ELR (cell line): ENCODE data around the gene CYP2S1.
"Not testable (repeated sequence)": the region's sequence is repeated elsewhere in the genome, so short reads cannot be mapped to it uniquely, and the experiment has no call there.

ENCODE experiments used
- DNase-seq: peaks from one replicate; pipeline ENCODE4 v3.0.0-alpha.2; 2015; ENCODE audit warnings: low read depth

CYP2S1 gene, protein sequence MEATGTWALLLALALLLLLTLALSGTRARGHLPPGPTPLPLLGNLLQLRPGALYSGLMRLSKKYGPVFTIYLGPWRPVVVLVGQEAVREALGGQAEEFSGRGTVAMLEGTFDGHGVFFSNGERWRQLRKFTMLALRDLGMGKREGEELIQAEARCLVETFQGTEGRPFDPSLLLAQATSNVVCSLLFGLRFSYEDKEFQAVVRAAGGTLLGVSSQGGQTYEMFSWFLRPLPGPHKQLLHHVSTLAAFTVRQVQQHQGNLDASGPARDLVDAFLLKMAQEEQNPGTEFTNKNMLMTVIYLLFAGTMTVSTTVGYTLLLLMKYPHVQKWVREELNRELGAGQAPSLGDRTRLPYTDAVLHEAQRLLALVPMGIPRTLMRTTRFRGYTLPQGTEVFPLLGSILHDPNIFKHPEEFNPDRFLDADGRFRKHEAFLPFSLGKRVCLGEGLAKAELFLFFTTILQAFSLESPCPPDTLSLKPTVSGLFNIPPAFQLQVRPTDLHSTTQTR

DNA sequence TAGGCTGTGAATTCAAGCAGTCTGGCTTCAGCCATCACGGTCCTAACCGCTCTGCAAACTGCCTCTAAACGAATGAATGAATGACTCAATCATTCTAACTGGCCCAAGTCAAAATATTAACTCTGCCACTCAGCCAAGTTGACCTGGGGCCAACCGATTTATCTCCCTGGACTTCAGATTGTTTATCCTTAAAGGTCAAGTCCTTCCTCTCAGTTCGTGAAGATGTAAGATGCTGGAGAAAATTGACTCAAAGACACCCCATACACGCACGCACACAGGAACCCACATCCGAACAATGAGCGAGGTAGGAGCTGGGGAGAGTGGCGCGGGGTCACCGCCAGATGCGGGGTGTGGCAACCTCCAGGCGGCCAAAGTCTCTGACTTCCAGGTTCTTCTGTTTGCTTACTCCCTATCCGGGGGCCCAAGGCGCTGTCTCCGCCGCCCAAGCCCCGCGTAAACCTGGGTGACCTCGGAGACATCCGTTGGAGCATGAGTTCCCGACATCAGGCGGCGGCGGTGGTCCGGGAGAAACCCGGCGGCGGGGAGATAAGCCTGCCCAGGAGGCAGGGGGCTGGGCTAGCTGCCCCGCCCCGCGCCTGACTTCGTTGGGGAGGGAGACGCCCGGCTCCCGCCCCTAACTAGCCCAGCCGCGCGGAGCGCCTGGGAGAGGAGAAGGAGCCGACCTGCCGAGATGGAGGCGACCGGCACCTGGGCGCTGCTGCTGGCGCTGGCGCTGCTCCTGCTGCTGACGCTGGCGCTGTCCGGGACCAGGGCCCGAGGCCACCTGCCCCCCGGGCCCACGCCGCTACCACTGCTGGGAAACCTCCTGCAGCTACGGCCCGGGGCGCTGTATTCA lies at the start of gene CYP2S1:
Gene CYP2S1 (plus strand): TSS at position 646 of the 856 bp plus-strand sequence. CDS start 46 bp downstream, at position 692.
- DNase-seq, result peak; percentile 38

DNA sequence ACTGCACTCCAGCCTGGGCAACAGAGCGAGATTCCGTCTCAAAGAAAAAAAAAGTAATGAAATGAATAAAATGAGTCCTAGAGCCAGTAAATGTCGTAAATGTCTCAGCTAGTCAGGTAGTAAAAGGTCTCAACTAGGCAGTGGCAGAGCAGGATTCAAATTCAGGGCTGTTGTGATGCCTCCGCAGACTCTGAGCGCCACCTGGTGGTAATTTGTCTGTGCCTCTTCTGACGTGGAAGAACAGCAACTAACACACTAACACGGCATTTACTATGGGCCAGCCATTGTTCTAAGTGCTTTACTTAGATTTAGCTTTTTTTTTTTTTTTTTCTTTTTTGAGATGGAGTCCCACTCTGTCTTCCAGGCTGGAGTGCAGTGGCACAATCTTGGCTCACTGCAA lies 48.6 kb upstream of the CYP2S1 start:
- peak; percentile 76 for DNase-seq

DNA sequence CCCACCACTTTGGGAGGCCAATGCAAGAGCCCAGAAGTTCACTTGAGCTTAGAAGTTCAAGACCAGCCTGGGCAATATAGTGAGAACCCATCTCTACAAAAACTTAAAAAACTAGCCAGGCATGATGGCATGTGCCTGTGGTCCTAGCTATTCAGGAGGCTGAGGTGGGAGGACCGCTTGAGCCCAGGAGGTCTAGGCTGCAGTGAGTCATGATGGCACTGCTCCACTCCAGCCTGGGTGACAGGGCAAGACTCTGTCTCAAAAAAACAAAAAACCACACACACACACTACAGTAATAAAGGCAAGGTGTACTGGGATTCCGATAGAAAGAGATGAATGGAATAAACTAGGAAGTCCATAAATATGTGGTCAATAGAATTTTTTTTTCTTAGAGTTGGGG lies 43.2 kb upstream of the CYP2S1 start:
- no peak for DNase-seq

DNA sequence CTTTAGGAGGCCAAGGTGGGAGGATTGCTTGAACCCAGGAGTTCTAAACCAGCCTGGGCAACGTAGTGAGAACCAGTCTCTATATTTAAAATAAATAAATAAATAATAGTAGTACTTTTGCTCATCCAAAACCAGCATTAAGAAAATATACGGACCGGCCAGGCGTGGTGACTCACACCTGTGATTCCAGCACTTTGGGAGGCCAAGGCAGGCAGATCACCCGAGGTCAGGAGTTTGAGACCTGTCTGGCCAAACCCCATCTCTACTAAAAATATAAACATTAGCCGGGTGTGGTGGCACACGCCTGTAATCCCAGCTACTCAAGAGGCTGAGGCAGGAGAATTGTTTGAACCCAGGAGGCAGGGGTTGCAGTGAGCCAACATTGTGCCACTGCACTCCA lies 42.0 kb upstream of the CYP2S1 start:
- not testable (repeated sequence) for DNase-seq

DNA sequence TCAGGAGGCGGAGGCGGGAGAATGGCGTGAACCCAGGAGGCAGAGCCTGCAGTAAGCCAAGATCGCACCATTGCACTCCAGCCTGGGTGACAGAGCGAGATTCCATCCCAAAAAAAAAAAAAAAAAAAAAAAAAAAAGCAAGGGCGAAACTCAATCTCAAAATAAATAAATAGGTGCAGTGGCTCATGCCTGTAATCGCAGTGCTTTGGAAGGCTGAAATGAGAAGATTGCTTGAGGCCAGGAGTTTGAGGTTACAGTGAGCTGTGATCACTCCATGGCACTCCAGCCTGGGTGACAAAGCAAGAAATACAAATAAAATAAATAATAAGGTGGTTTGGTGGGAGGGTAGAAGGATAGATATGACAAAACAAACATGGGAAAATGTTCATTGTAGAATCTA lies 39.0 kb upstream of the CYP2S1 start:
- DNase-seq, result no peak

DNA sequence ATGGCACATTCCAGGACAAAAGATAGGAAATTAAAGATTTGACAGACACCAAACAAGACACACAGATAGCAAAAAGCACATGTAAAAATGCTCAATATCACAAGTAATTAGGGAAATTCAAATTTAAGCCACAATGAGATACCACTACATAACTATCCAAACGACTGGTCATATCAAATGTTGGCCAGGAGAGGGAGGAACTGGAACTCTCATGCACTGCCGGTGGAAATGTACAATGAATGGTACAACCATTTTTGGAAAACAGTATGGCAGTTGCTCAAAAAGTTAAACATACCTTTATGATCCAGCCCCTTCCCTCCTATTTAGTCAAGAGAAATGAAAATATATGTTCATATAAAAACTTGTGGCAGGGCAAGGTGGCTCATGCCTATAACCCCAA lies 36.8 kb upstream of the CYP2S1 start:
- peak; percentile 17 for DNase-seq

DNA sequence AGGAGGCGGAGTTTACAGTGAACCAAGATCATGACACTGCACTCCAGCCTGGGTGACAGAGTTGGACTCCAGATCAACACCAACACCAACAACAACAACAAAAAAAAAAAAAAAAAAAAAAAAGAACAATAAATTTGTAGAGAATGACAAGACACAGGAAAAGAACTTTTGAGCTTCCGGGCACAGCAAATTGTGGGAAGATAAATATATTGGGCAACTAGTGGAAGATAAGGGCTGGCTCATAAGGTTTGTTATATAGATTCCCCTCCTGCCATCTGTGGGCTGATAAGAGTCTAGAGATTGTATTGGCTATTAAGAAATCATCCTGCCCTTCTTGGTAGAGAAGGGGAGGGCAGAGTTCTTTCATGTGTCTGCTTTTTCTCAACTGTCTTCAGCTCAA lies 33.1 kb upstream of the CYP2S1 start:
- DNase-seq, result no peak

DNA sequence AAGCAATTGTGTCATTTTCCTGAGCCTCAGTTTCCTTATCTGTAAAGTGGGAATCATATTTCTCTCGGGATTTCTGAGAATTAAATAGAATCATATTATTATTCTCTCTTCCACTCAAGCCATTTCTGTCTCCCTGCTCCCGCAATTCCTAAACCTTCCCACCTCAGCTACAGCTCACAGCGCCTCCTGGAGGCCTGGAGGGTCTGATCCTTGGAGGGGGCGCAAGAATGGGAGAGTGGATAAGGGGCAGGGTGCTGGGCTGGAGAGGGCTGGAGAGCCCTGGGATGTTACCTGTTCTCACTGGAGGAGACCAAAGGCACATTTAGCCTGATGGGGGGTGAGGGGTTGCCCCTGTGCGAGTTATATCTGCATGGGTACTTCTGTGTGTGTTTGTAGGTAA lies 31.1 kb upstream of the CYP2S1 start:
- DNase-seq, result peak; percentile 13

DNA sequence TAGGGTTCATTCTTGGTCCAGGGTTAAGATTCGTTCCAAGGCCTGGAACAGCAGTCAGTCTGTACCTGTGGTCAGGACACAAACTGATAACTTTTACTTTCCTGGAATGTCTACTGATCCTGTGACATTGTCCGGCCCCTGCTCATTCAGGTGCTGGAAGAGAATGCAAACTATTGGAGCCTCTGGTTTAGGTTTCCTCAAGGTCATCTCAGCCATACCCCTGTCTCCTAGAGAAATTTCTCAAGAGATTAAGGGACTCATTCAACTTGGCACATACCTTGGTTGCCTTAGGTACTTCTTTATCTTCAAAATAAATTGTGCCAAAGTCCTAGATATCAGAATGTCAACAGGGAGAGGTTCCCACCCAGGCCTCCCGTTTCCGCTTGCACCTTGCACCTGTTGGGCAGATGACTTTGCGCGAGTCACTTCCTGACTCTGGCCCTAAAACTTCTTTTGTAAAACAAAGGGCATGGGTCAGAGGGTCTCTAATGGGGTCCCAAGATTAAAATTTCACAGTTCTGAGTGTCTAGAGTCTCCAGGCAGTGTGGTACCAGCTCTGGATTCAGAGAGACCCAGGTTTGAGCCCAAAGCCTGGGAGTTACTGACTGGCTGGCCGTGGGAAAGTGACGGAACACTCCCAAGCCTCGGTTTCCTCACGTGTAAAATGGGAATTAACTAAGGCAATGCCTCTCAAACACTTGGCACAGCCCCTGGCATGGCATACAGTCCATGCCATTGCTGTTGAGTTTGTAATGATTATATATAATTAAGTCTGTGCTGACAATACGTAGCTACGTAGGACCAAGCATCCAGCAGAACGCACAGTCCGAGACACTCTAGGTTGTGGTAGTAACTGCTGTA lies 25.8 kb upstream of the CYP2S1 start:
- DNase-seq, result no peak

DNA sequence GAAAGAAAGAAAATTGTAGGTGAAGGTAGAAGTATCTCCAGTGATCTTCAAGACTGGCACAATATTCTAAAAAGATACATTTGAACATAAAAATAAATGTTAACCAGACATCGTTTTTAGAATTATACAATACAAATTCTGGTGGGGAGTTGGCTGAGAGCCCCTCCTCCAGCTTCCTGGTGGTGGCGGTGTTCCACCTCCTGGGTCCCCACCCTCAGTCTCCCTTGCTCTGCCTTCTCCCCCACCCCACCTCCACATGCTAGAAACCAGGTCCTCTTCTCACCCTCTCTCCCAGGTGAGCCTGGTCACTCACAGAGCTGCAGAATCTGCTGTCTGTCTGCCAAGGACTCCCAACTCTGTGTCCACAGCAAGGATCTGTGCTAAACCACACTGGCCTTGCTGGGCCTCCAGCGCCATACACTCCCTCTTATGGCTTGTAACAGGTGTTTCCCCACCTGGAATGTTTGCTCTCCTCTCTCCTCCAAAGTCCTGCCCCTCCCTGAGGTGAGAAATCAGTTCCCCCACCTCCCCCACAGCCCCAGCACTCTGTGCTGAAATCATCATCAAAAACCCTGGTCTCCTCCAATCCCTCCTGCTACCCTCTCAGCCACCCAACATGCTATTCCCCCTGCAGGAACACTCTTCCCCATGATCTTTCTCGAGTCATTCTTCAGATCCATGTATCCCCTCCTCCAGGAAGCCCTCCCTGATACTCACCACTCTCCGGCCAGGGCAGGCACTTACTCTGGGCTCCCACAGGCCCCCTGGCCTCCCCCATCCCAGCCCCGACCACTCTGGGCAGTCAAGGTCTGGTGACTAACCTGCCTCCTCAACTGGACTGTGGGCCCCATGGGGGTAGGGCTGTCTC lies 20.5 kb upstream of the CYP2S1 start:
- DNase-seq, result no peak

DNA sequence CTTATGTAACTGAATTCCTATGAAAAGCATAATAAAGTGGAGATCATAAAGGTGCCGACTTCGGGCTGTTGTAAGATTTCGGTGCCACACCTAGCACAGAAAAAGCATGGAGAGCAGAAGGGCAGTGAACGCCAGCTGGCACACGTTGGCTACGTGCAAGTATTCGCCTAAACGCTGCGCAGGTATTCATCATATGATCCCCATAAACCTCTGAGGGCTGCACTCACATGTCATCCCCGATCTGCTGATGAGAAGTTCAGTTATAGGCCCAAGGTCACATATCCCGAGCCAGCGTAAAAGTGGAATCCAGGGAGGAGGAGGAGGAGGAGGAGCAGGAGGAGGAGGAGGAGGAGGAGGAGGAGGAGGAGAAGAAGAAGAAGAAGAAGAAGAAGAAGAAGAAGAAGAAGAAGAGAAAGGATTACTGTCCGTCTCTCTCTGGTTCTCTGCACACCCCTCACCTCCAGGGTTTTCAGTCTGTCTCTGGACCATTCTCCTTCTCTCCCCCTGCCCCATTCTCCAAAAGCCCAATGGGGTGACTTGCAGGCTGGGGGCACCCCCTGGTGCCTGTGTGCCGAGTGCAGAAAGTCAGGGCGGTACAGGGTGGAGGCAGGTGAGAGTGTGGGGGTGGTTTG lies 18.6 kb upstream of the CYP2S1 start:
- no peak for DNase-seq

DNA sequence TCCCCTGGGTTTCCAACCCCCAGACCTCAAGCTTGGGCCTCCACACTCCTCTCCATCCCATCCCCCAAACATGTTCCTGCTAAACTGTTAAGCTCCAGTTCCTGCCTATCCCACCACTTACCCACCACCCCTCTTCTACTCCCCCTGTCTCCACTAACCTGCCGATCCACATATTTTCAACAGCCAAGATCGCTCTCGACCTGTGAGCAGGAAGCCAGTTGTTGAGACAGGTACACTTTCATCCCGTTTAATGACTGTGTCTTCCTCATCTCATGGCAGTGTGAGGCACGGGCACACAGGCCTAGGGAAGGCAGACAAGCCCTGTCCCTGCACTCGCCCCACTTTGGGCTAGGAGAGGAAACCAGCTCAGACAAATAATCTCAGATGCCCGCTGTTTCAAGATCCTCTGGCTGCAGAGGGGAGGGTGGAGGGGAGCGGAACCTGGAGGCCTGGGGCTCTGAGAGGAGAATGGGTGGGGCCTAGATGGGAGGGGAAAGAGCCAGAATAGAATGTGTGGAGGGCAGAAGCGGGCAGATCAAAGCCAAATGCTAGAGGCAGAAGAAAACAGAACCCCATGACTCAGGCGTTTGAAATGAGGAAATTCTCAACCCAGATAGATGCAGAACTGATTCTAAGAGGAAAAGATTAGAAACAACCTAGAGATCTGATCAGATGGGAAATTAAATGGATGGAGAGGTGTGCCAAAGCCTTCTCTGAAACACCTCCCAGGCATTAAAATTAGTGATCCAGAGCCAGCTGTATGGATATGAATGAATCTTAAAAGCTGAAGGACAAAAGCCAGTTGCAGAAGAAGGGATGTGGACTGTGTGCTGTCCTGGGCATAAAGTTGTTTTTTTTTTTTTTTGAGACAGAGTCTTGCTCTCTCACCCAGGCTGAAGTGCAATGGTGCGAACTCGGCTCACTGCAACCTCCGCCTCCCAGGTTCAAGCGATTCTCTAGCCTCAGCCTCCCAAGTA lies 16.9 kb upstream of the CYP2S1 start:
- peak; percentile 80 for DNase-seq

DNA sequence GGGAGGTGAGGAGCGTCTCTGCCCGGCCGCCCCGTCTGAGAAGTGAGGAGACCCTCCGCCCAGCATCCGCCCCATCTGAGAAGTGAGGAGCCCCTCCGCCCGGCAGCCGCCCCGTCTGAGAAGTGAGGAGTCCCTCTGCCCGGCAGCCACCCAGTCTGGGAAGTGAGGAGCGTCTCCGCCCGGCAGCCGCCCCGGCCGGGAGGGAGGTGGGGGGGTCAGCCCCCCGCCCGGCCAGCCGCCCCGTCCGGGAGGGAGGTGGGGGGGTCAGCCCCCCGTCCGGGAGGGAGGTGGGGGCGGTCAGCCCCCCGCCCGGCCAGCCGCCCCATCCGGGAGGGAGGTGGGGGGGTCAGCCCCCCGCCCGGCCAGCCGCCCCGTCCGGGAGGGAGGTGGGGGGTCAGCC lies 12.8 kb upstream of the CYP2S1 start:
- not testable (repeated sequence) for DNase-seq

DNA sequence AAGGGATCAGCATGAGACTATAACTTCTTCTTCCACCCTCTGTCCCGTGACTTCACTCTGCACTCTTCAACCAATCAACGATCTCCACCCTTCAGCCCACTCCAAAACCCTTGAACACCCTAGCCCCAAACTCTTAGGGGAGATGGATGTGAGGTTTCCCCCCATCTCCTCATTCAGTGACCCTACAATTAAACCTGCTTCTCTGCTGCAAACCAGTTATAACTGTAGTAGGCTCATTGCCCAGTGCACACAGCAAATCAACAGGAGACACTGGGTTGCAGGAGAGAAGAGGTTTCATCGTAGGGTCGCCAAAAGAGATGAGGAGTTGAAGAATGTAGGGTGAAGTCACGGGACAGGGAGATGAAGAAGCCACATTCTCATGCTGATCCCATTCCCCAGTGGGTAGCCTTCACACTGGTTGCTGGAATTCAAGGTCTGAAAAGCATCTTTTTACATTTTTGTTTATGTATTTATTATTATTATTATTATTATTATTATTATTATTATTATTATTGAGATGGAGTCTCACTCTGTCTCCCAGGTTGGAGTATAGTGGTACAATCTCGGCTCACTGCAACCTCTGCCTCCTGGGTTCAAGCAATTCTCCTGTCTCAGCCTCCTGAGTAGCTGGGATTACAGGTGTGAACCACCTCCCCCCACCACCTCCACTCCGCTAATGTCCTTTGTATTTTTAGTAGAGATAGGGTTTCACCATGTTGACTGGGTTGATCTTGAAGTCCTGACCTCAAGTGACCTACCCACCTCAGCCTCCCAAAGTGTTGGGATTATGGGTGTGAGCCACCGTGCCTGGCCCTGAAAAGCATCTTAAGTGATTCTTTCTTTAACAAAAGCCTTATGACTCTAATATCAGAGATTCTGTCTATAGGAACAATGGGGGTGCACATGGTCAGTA lies 5.8 kb upstream of the CYP2S1 start:
- DNase-seq, result no peak

DNA sequence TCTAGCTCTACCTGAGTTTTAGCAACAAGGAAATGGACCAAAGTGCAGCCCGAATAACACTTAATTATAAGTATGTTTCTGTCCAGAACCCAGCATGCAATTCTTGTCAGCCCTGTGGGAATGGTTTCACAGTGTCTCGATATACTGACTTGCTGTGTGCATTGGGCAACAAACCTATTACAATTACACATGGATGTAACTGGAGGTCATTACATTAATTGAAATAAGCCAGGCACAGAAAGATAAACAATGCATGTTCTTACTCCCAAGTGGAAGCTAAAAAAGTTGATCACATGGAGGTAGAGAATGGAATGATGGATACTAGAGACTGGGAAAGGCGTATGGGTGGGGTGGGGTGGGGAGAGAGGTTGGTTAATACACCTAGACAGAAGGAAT lies 5.1 kb upstream of the CYP2S1 start:
- no peak for DNase-seq

DNA sequence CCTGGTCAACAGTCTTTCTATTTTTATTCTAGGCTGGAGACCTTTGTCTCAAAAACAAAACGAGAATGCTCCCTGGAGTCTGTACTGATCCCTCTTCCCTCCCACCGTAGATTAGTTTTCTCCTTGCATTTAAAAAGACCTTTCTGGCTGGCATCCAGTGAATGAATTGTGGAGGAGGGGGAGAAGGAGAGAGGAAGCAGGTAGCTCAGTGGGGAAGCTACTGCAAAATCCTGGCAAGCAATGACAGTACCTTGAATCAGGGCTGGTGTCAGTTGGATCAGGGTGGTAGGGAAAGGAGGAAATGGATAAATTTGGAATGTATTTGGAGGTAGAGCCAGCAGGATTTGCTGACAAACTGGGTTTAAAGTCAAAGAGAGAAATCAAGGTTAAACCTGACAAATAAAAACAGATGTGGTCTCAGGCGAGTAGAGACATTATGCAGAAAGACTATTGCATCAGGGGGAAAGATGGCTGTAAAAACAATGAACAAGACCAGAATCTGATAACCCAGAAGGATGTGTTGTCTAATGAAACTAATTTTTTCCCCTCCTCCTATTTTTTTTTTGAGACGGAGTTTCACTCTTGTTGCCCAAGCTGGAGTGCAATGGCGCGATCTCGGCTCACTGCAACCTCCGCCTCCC lies 3.5 kb upstream of the CYP2S1 start:
- no peak for DNase-seq

DNA sequence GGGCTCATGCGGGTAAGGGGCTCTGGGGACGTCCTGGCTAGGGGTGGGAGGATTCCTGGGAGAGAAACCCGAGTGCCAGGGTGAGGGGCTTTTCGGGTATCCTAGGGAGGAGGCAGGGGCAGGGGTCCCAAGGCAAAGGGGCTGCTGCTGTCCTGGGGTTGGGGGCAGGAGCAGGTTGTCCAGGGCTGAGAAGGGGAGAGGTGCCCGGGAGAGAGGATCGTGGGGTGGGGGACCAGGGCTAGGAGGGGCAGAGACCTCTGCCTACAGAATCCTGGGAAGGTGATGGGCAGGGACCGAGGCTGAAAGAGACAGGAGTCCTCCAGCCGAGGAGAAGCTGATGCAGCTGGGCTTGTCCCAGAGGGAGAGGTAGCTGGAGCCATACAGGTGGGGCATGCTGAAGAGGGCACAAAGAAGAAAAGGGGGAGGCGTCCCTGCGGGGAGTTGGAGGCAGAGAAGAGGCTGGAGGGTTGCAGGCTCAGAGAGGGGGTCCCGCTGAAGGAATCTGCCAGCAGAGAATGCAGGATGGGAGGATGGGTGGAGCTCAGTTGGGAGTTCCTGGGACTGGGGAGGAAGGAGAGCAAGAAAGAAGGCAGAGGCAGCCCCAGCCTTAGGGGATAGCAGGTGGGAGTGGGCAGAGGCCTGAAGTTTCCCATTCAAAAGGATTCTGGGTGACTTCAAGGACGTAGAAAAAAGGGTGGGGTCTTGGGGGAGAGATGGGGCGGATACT lies 574 bp downstream of the CYP2S1 start:
- DNase-seq, result no peak
